HCT116 (cell line): ENCODE results near the gene ANKRD13C. TPM values are rescaled to one million over a fixed set of nuclear protein-coding genes. Genes with fewer than 3 reads are reported as not detected.

Source experiments
- ATAC-seq: fragments of 200-7000 bp; cut with Tn5 transposase; 2 replicates; pipeline ENCODE4 v1.9.1; 2020; ENCODE audit warnings: mild to moderate bottlenecking, moderate library complexity
- BruUV-seq: library from RNA; stranded (reverse); fragments of 400-500 nt; replicated peaks from 2 replicates; lab custom pipeline; 2021; lab: Mats Ljungman, UMichigan
- CTCF ChIA-PET: fragments of 300-600 bp; sonication (Branson Sonifier 250); formaldehyde crosslinking; loops from one replicate; lab custom pipeline; 2021; ENCODE audit warnings: antibody characterized with exemption; lab: Charles Lee
- POLR2A ChIA-PET: fragments of 300-600, 350-600 bp; sonication (Branson Sonifier 250); formaldehyde crosslinking; loops from one replicate; lab custom pipeline; 2021; ENCODE audit warnings: antibody characterized with exemption; lab: Charles Lee
- RAD21 ChIA-PET, 2 experiments: fragments of 300-600 bp; sonication (Branson Sonifier 250); formaldehyde crosslinking; loops; one replicate each; lab custom pipeline; 2023; ENCODE audit warnings: low total read pairs in 2 of 2; ENCODE audit not compliant: uncharacterized antibody in 2 of 2, unreplicated experiment in 2 of 2, low non-redundant PET in 1 of 2; lab: Charles Lee
- DNase-seq: peaks from one replicate; pipeline ENCODE4 v3.0.0-alpha.2; 2010; ENCODE audit warnings: low read depth, low spot score
- H2AFZ ChIP-seq: fragments of 200-600 bp; shearing (Covaris generic), sonication (generic); 2 replicates; pipeline ENCODE4 v1.6.1; 2017; ENCODE audit warnings: low read depth, mixed run types, mixed read lengths, antibody characterized with exemption, low read length; ENCODE audit not compliant: poor library complexity, severe bottlenecking
- H3K27ac ChIP-seq: 2 replicates; pipeline ENCODE4 v1.5.1; 2012; ENCODE audit warnings: low read depth, low read length
- H3K27me3 ChIP-seq: fragments of 200-600 bp; sonication (generic); 2 replicates; pipeline ENCODE4 v1.6.1; 2016; ENCODE audit warnings: mixed run types, low read length, mixed read lengths; ENCODE audit not compliant: insufficient read depth
- H3K36me3 ChIP-seq, 2 experiments: fragments of 200-500 bp in 1 of 2; fragments of 200-600 bp in 1 of 2; sonication (Bioruptor generic) in 1 of 2; sonication (generic) in 1 of 2; 2 replicates each; pipeline versions ENCODE4 v1.5.1 to v1.6.1; 2014 to 2016; ENCODE audit warnings: low read length in 2 of 2, inconsistent platforms in 1 of 2, mixed read lengths in 1 of 2, mixed run types in 1 of 2; ENCODE audit not compliant: insufficient read depth in 2 of 2, control insufficient read depth in 1 of 2
- H3K4me1 ChIP-seq, 2 experiments: fragments of 200-600 bp in 1 of 2; sonication (generic) in 1 of 2; 2 replicates each; pipeline versions ENCODE4 v1.5.1 to v1.6.1; 2012 to 2017; ENCODE audit warnings: low read length in 2 of 2, inconsistent platforms in 1 of 2, mild to moderate bottlenecking in 1 of 2, mixed read lengths in 1 of 2, mixed run types in 1 of 2, moderate library complexity in 1 of 2; ENCODE audit not compliant: insufficient read depth in 2 of 2, control insufficient read depth in 1 of 2
- H3K4me2 ChIP-seq: fragments of 200-600 bp; sonication (generic); 2 replicates; pipeline ENCODE4 v1.6.1; 2017; ENCODE audit warnings: mixed run types, low read length, mixed read lengths
- H3K4me3 ChIP-seq, 2 experiments: fragments of 200-600 bp in 1 of 2; sonication (generic) in 1 of 2; replicated peaks in 1 of 2; 2 replicates each; pipeline ENCODE4 v1.5.1; 2011 to 2016; ENCODE audit warnings: low read length in 2 of 2, control low read depth in 1 of 2, low read depth in 1 of 2, mild to moderate bottlenecking in 1 of 2, mixed read lengths in 1 of 2, mixed run types in 1 of 2
- H3K79me2 ChIP-seq: fragments of 200-600 bp; sonication (generic); 2 replicates; pipeline ENCODE4 v1.6.1; 2017; ENCODE audit warnings: mild to moderate bottlenecking, mixed run types, low read length, moderate library complexity, mixed read lengths; ENCODE audit not compliant: insufficient read depth
- H3K9ac ChIP-seq: fragments of 200-600 bp; sonication (generic); 2 replicates; pipeline ENCODE4 v1.6.1; 2016; ENCODE audit warnings: low read length, mixed read lengths
- H3K9me2 ChIP-seq: fragments of 200-600 bp; sonication (generic), shearing (Covaris generic); 2 replicates; pipeline ENCODE4 v1.6.1; 2017; ENCODE audit warnings: mixed run types, mild to moderate bottlenecking, moderate library complexity; ENCODE audit not compliant: insufficient read depth
- H3K9me3 ChIP-seq, 2 experiments: fragments of 200-500 bp in 1 of 2; fragments of 200-600 bp in 1 of 2; sonication (Bioruptor generic) in 1 of 2; sonication (generic) in 1 of 2; 2 replicates each; pipeline ENCODE4 v1.6.1; 2014 to 2017; ENCODE audit warnings: low read length in 2 of 2, mixed read lengths in 2 of 2, inconsistent platforms in 1 of 2, low read depth in 1 of 2, mild to moderate bottlenecking in 1 of 2, mixed run types in 1 of 2, moderate library complexity in 1 of 2; ENCODE audit not compliant: control insufficient read depth in 1 of 2, insufficient read depth in 1 of 2
- H4K20me1 ChIP-seq: fragments of 200-600 bp; sonication (generic), shearing (Covaris generic); 2 replicates; pipeline ENCODE4 v1.6.1; 2017; ENCODE audit warnings: mixed run types, mild to moderate bottlenecking, moderate library complexity; ENCODE audit not compliant: insufficient read depth
- ATF3 ChIP-seq: IDR thresholded peaks from 2 replicates; pipeline ENCODE4 v1.6.1; 2012
- CEBPB ChIP-seq: IDR thresholded peaks from 2 replicates; pipeline ENCODE4 v1.6.1; 2012; ENCODE audit warnings: low read depth
- EGR1 ChIP-seq: IDR thresholded peaks from 2 replicates; pipeline ENCODE4 v1.6.1; 2012; ENCODE audit warnings: low read depth
- ELF1 ChIP-seq: IDR thresholded peaks from 2 replicates; pipeline ENCODE4 v1.6.1; 2012; ENCODE audit warnings: low read depth, borderline replicate concordance
- EZH2 ChIP-seq: fragments of 200-600 bp; sonication (generic); IDR thresholded peaks from 2 replicates; pipeline ENCODE4 v1.6.1; 2017; ENCODE audit warnings: antibody characterized with exemption, mixed run types
- EZH2phosphoT487 ChIP-seq: fragments of 200-600 bp; IDR thresholded peaks from 2 replicates; pipeline ENCODE4 v1.6.1; 2018; ENCODE audit warnings: antibody characterized with exemption, borderline replicate concordance
- FOSL1 ChIP-seq: IDR thresholded peaks from 2 replicates; pipeline ENCODE4 v1.6.1; 2012; ENCODE audit warnings: low read depth
- JUND ChIP-seq: IDR thresholded peaks from 2 replicates; pipeline ENCODE4 v1.6.1; 2012
- MAX ChIP-seq: IDR thresholded peaks from 2 replicates; pipeline ENCODE4 v1.6.1; 2012
- POLR2A ChIP-seq: IDR thresholded peaks from 2 replicates; pipeline ENCODE4 v1.7.0; 2011; ENCODE audit warnings: borderline replicate concordance; ENCODE audit not compliant: insufficient read depth, insufficient read length; ENCODE audit errors: extremely low read depth
- POLR2AphosphoS5 ChIP-seq: IDR thresholded peaks from 2 replicates; pipeline ENCODE4 v1.6.1; 2011; ENCODE audit warnings: mild to moderate bottlenecking, low read depth, low read length, moderate library complexity
- RAD21 ChIP-seq: IDR thresholded peaks from 2 replicates; pipeline ENCODE4 v1.6.1; 2012; ENCODE audit warnings: low read depth, mild to moderate bottlenecking
- REST ChIP-seq: IDR thresholded peaks from 2 replicates; pipeline ENCODE4 v1.6.1; 2012; ENCODE audit warnings: low read depth
- SIN3A ChIP-seq: IDR thresholded peaks from 2 replicates; pipeline ENCODE4 v1.6.1; 2012; ENCODE audit warnings: low read depth
- SP1 ChIP-seq: IDR thresholded peaks from 2 replicates; pipeline ENCODE4 v1.6.1; 2012; ENCODE audit warnings: low read depth
- SRF ChIP-seq: IDR thresholded peaks from 2 replicates; pipeline ENCODE4 v1.6.1; 2012; ENCODE audit warnings: low read depth
- TCF7L2 ChIP-seq: IDR thresholded peaks from 2 replicates; pipeline ENCODE4 v1.7.0; 2011; ENCODE audit warnings: borderline replicate concordance, inconsistent platforms; ENCODE audit not compliant: insufficient read depth, insufficient read length; ENCODE audit errors: extremely low read depth
- ZBTB33 ChIP-seq: IDR thresholded peaks from 2 replicates; pipeline ENCODE4 v1.6.1; 2011; ENCODE audit warnings: mild to moderate bottlenecking, low read length, moderate library complexity; ENCODE audit not compliant: insufficient replicate concordance; ENCODE audit errors: extremely low read depth
- ZNF274 ChIP-seq: fragments of 200-500 bp; sonication (Bioruptor generic); IDR thresholded peaks from 2 replicates; pipeline ENCODE4 v1.6.1; 2014; ENCODE audit warnings: mild to moderate bottlenecking, low read depth, low read length, inconsistent platforms
- intact Hi-C: fragments of 100-400 bp; cut with micrococcal nuclease; formaldehyde crosslinking; loops from 2 replicates; pipeline ENCODE4 v1.10.0; 2022
- total RNA-seq: library from RNA; stranded (reverse); gene quantifications from one replicate; pipeline ENCODE4 v1.2.1, GENCODE V29; 2021; ENCODE audit not compliant: unreplicated experiment

Gene ANKRD13C
- total RNA-seq, 1 experiment from 2014 or later = 21.1 TPM

- no peaks in the 10 kb centered on the region for H3K9me3 ChIP-seq
- H3K4me1 ChIP-seq = peaks cover 4 to 16% of the 10 kb centered on the region in 2 experiments; a peak in 3 of 4 replicates
- H3K4me3 ChIP-seq = no peak overlapping the region
- intact Hi-C loops = loop anchor here (10.0 kb wide), 1 partner anchor 195 kb away; the partner anchor contains the start of gene CTH
- H3K4me2 ChIP-seq = no peak overlapping the region
- H3K36me3 ChIP-seq = peaks cover 16 to 20% of the 10 kb centered on the region in 2 experiments; a peak in 3 of 4 replicates
- no peaks in the 10 kb centered on the region for H3K27me3 ChIP-seq
- TF ChIP-seq ATF3 = no peak
- TF ChIP-seq SIN3A = no peak
- no peak for TF ChIP-seq TCF7L2
- no peak for TF ChIP-seq JUND
- TF ChIP-seq POLR2A = no peak
- no peak for TF ChIP-seq POLR2AphosphoS5
- TF ChIP-seq EZH2phosphoT487 = no peak
- TF ChIP-seq EZH2 = no peak
- no peak for TF ChIP-seq ZBTB33
- TF ChIP-seq ELF1 = no peak
- no peak for TF ChIP-seq FOSL1
- TF ChIP-seq RAD21 = no peak
- TF ChIP-seq ZNF274 = no peak
- TF ChIP-seq SRF = no peak
- no peak for TF ChIP-seq CEBPB
- TF ChIP-seq REST = no peak
- no peak for TF ChIP-seq MAX
- TF ChIP-seq EGR1 = no peak
- no peak for TF ChIP-seq SP1
- ATAC-seq (no peak), DNase-seq (no peak)
- no peak overlapping the region for H3K27ac ChIP-seq
- peaks cover 15% of the 10 kb centered on the region; the same call in 1 of the 2 replicates for H4K20me1 ChIP-seq
- no peak overlapping the region for H2AFZ ChIP-seq
- RAD21 ChIA-PET = no interaction called here
- POLR2A ChIA-PET = interaction anchor here (0.9 kb wide), 1 partner anchor 12 kb away, joined by 3 read pairs; no protein-coding TSS in a partner anchor
- H3K9ac ChIP-seq = no peak overlapping the region
- BruUV-seq = no TSS peak
- H3K79me2 ChIP-seq = peaks cover 97% of the 10 kb centered on the region
- CTCF ChIA-PET = no interaction called here
- H3K9me2 ChIP-seq = no peaks in the 10 kb centered on the region
Measured at GRCh38 chr1:70220015-70220414, 134.5 kb downstream of the ANKRD13C start.
